Erythroblast (primary cell): ENCODE results near the gene TMEM120B.

Source experiments
- GATA1 ChIP-seq: IDR thresholded peaks from 2 replicates; pipeline ENCODE4 v1.6.1; 2011; ENCODE audit warnings: low read depth, mild to moderate bottlenecking, control low read depth, low read length, moderate library complexity
- POLR2A ChIP-seq: IDR thresholded peaks from 2 replicates; pipeline ENCODE4 v1.6.1; 2011; ENCODE audit warnings: mild to moderate bottlenecking, low read length

GRCh38 chr12:121717041-121717699 lies 4.6 kb downstream of the TMEM120B start:
- TF ChIP-seq POLR2A (no peak), GATA1 (no peak)
